ENCODE results near the gene TPRG1.

Gene TPRG1

DNA sequence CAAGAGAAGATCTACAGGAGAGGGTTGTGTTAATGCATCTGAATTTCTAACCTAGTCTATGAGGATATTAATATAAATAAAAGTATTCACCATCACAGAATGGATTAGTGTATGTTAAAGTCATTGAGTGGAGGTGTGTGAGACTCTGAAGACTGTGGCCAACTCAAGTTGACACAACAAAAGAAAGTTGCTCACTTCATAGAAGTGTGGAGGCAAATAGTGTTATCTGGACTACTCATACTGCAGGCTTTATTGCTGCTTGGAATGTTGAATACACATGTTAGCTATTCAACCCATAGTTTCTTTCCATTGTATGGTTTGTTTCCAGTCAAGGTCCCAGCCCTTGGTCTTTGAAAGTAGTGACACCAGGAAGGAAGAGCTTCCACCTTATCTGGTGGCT lies 38.0 kb upstream of the TPRG1 start:
- DNase-seq (ENCODE audit: low read depth, low spot score), result no peak
- TF ChIP-seq, protein P1, sequence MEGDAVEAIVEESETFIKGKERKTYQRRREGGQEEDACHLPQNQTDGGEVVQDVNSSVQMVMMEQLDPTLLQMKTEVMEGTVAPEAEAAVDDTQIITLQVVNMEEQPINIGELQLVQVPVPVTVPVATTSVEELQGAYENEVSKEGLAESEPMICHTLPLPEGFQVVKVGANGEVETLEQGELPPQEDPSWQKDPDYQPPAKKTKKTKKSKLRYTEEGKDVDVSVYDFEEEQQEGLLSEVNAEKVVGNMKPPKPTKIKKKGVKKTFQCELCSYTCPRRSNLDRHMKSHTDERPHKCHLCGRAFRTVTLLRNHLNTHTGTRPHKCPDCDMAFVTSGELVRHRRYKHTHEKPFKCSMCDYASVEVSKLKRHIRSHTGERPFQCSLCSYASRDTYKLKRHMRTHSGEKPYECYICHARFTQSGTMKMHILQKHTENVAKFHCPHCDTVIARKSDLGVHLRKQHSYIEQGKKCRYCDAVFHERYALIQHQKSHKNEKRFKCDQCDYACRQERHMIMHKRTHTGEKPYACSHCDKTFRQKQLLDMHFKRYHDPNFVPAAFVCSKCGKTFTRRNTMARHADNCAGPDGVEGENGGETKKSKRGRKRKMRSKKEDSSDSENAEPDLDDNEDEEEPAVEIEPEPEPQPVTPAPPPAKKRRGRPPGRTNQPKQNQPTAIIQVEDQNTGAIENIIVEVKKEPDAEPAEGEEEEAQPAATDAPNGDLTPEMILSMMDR (IDR thresholded peaks at IDR 0.05; ENCODE audit: insufficient read depth, low read length, missing control alignments), result no peak
- H3K4me3 ChIP-seq (ENCODE audit: low read depth, low read length), result no peak overlapping the region
- CTCF ChIA-PET, result interaction anchor here (1.3 kb wide), 1 partner anchor 12 kb away, joined by 3 read pairs; no protein-coding TSS in a partner anchor
- POLR2A ChIA-PET, result no interaction called here

DNA sequence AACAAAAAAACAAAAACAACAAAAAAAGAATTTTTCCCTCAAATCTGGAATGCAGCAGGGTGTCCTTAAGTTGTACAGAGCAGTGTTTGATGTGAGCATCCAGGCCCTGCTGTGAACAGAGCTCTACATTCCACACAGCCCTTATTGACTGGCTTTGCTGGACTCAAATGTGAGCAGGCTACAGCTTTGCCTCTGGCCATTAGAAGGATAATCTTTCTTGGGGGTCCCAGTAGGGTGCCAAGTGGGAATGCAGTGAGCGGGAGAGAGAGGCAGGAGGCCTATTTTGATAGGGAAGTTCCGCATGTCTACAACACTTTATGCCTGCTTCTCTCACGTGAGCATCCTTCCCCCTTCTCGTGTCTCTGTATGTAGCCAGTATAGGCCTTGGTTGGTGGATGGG lies 34.4 kb upstream of the TPRG1 start:
- no peak overlapping the region for H3K4me3 ChIP-seq (ENCODE audit: low read depth, low read length)
- TF ChIP-seq, protein P1 (IDR thresholded peaks at IDR 0.05; ENCODE audit: insufficient read depth, low read length, missing control alignments), result no peak
- POLR2A ChIA-PET, result no interaction called here
- CTCF ChIA-PET, result interaction anchor here (5.9 kb wide), 1 partner anchor 12 kb away, joined by 30 read pairs; no protein-coding TSS in a partner anchor
- no peak for DNase-seq (ENCODE audit: low read depth, low spot score)

DNA sequence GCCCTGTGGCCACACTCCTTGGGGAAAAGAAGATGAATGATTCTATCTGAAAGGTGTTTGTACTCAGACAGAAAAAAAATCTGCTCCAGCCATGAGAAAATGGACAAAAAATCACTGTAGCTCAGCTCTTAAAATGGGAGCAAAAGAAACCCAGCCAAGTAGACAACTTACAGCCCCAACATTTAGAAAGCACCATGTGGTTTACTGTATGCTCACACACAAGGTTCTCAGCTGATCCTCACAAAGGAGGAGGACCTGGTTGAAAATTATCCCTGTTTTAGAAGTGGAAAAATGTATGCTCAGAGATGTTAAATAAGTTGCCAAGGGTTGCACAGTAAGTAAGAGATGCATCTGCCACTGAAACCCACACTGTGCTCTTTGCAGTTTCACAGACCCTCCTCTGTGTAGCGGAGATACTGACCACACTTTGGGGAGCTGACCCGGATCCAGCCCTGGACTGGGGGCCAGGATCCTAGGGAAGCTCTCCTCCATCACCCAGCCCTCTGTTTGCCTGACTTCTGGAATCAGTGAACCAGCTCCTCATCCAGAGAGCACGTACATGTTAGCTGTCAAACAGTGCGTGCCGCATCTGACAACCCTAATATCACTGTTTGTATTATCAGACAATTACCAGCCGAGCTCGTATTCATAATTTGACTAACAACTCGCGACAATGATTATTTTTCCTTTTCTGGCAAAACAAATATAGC lies 32.7 kb upstream of the TPRG1 start:
- TF ChIP-seq, protein P1 (IDR thresholded peaks at IDR 0.05; ENCODE audit: insufficient read depth, low read length, missing control alignments), result no peak
- no peak for DNase-seq (ENCODE audit: low read depth, low spot score)
- H3K4me3 ChIP-seq (ENCODE audit: low read depth, low read length), result no peak overlapping the region
- ChIA-PET CTCF (interaction anchor here (1.0 to 5.9 kb wide), 2 partner anchors 10 to 182 kb away, joined by 3 to 30 read pairs; no protein-coding TSS in a partner anchor), POLR2A (no interaction called here)

DNA sequence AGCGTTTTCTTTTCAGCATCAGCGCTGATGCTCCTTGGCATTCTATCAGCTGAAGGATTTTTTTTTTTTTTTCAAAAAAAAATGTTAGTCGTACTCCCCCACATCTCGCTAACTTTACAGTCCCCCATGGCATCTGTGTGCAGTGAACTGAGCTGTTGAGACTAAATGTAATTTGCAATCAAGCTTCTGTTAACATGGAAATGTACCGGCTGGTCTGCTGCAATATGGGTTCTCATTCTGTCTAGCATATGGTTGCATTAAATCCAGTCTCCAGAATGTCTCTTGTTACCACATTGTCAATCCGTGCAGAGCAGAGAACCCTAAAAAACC lies 32.2 kb upstream of the TPRG1 start:
- POLR2A ChIA-PET, result no interaction called here
- CTCF ChIA-PET, result interaction anchor here (5.9 kb wide), 1 partner anchor 9 kb away, joined by 30 read pairs; no protein-coding TSS in a partner anchor
- no peak for DNase-seq (ENCODE audit: low read depth, low spot score)
- no peak overlapping the region for H3K4me3 ChIP-seq (ENCODE audit: low read depth, low read length)
- TF ChIP-seq, protein P1 (IDR thresholded peaks at IDR 0.05; ENCODE audit: insufficient read depth, low read length, missing control alignments), result no peak

DNA sequence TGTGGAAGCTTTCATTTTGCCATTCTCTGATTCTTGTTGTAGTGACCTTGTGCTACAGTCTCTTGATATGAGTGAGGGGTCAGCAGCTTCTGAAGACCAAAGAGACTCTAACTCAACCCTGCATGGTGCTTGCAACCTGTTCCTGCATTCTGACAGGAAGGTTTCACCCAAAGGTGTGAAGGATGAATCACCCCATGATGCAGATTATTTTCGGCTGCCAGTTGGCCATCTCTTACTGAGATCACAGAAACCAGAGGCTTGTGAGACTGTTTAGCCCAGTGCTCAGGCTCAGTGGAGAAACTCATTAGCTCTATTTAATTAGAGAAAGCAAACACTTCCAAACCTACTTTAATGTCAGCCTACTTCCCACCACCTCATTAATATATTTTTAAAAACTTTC lies 29.2 kb upstream of the TPRG1 start:
- H3K4me3 ChIP-seq (ENCODE audit: low read depth, low read length), result no peak overlapping the region
- DNase-seq (ENCODE audit: low read depth, low spot score), result no peak
- TF ChIP-seq, protein P1 (IDR thresholded peaks at IDR 0.05; ENCODE audit: insufficient read depth, low read length, missing control alignments), result no peak
- ChIA-PET CTCF (interaction anchor here (0.8 kb wide), 1 partner anchor 188 kb away, joined by 3 read pairs; no protein-coding TSS in a partner anchor), POLR2A (no interaction called here)

DNA sequence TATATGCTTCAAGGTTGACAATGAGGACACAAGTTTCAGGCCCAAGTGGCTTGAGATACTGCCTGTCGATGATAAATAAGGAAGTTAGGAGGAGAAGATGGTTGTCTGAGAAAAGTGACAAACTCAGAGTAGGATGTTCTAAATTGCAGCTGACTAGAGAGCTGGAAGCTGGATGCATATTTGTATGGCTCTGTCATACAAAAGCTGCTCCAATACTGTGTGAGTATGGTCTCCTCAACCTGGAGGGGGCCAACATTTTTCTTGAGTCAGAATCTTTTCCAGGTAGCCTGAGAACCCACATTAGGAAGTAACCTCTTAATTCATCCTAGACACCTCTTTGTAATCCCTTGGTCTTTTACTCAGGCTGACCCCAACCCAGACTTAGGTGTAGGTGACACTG lies 28.4 kb upstream of the TPRG1 start:
- CTCF ChIA-PET, result interaction anchor here (0.9 to 4.7 kb wide), 4 partner anchors 8 to 1404 kb away, joined by 3 to 26 read pairs (median 6); no protein-coding TSS in a partner anchor
- POLR2A ChIA-PET, result no interaction called here

More for the DNA sequence above, 28.4 kb upstream of the TPRG1 start:
- TF ChIP-seq, protein P1 (IDR thresholded peaks at IDR 0.05; ENCODE audit: insufficient read depth, low read length, missing control alignments), result no peak
- no peak for DNase-seq (ENCODE audit: low read depth, low spot score)
- no peak overlapping the region for H3K4me3 ChIP-seq (ENCODE audit: low read depth, low read length)

Measured in AG04449 (cell line).